ENCODE results near the gene YAE1.
A peak's percentile ranks its signal among the peaks of the same experiment; 100 is the strongest.

YAE1 gene

DNA sequence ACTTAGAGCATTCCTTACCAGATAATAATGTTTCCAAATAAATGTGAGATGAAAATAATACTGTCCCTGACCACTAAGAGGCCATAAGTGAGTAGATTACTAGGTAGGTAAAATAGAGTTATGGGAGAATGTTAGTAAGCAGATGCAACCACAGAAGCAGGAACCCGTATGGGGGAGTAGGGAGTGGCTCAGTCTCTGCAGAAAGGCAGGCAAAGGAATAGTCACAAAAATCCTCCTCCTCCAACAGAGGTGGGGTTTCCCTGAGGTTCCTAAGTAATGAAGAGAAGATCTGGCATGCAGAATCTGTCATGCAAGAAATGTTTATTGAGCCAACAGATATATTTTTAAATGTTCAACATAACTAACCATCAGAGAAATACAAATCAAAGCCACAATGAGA is 9.0 kb upstream of the YAE1 start:
- FAIRE-seq = no peak

DNA sequence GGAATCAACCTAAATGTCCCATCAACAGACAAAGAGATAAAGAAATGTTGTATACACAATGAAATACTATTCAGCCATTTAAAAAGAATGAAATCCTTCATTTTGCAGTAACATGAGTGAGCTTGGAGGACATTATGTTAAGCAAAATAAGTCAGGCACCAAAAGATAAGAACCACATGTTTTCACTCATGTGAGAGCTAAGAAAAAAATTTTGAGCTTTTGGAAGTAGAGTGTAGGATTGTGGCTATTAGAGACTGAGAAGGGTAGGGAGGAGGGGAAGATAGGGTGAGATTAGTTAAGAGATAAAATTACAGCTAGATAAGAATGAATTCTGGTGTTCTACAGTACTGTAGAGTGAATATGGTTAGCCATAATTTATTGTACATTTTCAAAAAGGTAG is 8.3 kb upstream of the YAE1 start:
- no peak for FAIRE-seq

DNA sequence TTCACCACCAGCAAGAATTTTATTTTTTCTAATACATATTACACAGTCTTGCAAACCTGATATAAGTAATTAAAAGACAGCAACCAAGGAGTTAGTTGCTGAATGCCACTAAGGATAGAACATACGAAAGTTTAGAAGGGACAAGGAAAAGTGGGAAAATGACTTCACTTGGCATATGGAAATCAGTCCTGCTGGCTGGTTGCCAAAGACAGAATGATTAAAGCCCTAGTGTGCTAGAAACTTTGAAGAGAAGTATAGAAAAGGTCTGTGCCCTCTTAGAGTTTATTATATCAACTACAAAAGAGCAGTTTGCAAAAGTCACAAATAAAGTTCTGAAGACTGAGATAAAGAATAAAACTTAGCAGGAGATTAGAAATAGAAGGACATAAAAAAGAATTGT is 5.8 kb upstream of the YAE1 start:
- no peak for FAIRE-seq

DNA sequence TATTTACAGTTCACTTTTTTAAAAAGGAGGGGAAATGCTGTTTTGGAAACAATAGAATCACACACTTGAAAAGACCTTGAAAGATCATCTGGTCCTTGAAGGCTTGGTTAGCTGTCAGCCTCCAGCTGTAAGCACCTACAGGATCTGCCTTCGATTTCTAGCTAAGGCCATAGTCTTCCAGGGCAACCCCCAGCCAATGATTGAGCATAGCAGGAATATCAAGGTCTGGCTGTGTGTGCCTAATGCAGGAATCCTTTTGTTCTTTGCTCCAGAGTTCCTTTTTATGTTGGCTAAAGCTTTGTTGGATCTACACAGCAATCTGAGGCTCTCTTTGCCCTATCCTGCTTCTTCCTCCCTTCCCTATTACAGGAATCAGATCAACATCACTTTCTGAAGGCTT is 5.2 kb upstream of the YAE1 start:
- no peak for FAIRE-seq

DNA sequence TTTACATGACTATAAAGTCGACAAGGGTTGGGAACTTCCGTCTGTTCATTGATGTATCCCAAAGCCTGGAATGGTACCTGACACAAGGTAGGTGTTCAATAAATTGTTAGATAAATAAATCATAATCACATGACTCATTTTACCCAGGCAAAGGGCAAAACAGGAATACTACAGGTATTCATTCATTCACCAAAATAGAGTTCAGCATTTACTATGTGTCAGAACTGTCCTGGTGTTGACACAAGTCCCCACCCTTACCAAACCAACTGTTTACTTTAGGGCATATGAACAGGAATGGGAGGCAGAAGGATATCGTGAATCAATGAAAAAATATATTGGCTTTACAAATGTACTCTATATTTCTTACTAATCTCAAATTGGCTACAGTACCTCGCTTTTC is 666 bp upstream of the YAE1 start:
- no peak for FAIRE-seq

DNA sequence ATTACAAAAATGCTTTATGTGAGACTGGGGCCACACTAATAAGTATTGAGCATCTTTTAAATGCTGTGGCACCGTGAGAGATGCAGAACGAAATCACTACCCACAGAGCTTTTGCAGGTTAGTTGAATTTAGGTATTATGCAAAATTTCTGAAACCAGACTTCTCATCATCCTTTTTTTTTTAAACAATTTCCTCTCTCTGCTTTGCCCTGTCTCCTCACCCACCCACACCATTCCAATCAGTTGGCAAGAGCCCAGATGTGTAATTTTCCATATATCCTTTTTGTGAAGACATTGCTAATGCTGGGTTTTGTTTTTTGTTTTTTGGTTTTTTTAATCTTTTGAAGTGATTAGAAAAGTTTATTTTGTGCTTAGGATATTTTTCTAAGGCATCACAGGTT is 1.1 kb downstream of the YAE1 start:
- no peak for FAIRE-seq

DNA sequence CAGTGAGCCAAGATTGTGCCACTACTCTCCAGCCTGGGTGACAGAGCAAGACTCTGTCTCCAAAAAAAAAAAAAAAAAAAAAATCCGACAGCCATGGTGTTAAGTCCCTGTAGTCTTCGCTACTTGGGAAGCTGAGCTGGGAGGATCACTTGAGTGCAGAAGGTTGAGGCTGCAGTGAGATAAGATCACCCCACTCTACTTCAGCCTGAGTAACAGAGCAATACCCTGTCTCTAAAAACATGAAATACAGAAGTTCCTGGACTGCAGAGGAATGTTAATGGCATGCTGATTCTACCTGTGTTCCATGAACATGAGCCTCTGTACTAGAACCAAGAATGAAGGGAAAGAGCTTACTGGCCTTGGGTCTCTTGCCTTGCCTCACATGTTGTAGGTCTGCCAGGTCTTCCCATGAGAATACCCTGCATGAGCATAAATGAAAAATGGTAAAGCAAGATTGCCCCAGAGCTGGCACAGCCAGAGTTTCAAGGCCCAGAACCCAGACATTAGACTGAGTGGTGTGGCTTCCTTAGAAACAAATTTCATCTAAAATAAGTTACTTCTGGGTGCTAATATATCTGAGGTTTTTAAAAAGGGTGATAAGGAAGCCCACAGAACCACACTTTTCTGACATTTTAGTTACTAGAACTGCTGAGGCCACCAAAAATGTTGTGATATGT is 8.6 kb downstream of the YAE1 start:
- no peak for FAIRE-seq

DNA sequence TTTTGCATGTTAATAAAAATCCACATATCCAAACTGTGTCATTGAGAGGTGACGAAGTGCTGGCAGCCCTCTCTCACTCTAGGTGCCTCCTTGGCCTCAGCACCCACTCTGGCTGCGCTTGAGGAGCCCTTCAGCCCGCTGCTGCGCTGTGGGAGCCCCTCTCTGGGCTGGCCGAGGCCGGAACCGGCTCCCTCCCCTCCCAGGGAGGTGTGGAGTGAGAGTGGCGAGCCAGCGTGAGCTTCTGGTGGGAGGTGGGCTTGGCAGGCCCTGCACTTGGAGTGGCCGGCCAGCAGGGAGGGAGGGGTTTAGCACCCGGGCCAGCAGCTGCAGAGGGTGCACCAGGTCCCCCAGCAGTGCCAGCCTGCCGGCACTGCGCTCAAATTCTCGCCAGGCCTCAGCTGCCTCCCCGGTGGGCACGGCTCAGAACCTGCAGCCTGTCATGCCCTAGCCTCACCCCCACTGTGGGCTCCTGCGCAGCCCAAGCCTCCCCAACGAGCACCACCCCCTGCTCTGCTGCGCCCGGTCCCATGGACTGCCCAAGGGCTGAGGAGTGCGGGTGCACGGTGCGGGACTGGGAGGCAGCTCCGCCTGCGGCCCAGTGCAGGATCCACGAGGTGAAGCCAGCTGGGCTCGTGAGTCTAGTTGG is 11.1 kb downstream of the YAE1 start:
- no peak for FAIRE-seq

DNA sequence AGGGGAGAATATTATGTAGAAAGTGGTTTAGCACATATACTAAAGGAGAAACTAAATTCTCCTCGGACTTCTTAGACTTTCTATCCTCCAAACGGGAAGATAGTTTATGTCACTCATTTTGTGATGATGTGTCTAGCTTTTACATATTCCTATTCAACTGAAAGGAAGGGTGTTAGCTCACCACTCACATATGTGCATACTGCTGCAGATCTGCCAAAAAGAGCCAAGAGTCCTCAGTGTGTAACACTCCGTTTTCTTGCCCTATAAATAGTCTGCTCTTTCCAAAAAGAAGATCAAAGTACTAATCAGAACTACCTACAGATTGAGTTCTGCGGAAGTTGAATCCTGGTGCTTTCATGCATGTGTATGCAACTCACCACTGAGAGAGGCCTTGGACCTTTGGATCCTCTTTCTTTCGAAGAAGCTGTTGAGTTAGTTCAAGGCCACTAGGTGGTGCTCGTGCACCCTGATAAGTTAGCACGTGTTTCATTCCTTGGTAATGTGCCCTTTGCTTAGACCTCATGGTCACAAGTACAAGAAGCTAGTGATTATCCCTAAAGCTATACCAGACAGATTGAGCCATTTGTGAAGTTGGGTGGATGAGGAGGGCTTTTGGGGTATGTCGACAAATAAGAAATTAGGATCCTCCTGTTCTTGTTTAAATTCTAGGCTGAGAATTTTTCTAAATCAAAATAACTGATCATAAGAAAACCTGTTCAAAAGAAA is 14.1 kb downstream of the YAE1 start:
- FAIRE-seq = peak; percentile 97

DNA sequence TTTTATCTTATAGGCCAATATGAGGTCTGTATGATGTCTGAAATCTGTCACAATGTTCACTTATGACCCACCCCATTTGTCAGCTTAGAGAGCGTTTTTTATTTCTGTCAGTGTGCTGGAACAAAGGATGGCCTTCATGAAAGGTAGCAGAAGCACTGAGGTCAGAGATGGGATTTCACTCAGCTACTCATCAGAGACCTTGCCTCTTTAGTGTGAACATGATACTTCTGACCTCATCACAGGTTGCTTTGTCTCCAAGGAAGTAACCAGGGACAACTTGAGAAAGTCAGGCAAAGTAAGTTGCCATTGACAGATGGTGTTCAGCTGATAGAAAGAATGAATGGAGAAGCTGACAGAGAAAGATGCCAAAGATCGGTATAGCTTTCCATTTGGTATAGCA is 16.3 kb downstream of the YAE1 start:
- FAIRE-seq = no peak

DNA sequence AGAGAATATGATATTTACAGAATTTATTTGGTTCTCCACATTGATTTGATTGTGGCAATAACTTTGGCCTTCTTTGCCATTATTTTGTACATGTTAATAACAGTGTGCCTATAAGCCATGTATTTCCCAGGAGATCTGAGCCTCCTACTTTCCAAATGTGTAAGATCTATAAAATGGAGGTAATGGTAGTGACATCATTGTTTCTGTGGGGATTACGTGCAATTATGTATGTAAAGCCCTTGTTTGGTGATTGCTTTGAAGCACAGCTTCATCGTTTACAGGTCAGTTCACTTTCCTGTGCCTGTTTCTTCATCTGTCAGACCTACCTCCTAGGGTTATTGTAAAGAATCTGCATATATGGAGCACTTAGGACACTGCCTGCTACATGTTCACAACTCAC is 17.3 kb downstream of the YAE1 start:
- no peak for FAIRE-seq

DNA sequence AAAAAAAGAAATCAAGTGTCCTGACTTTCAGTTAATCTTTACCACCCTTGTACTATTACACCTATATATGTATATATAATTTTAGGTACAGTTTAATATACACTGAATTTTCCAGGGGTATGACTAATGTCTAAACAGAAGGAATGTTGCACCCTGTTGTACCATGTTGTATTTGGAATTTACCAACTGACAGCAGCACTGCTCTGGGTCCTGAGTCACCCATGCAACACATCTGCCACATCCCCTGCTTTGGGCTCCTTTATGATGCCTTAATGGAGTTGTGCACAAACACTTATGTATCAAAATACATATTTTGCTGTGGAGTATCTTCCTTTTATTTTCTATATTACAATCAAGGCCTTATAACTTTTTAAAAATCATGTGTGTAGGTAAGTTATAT is 21.2 kb downstream of the YAE1 start:
- FAIRE-seq = no peak

DNA sequence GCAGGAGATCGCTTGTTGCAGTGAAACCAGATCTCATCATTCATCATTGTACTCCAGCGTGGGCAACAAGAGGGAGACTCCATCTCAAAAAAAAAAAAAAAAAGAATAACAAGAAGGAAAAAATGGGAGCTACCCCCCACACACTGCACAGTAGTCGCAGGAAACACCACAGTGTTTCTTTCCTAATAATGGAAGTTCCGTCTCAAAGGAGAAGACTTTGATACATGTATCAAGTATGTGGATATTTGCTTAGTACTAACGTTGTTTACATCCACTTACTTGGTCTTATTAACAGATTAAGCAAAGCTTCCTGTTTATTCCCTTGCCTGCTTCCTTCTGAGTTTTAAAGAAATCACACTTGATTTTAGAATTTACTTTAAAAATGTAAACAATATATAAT is 22.2 kb downstream of the YAE1 start:
- FAIRE-seq = no peak

DNA sequence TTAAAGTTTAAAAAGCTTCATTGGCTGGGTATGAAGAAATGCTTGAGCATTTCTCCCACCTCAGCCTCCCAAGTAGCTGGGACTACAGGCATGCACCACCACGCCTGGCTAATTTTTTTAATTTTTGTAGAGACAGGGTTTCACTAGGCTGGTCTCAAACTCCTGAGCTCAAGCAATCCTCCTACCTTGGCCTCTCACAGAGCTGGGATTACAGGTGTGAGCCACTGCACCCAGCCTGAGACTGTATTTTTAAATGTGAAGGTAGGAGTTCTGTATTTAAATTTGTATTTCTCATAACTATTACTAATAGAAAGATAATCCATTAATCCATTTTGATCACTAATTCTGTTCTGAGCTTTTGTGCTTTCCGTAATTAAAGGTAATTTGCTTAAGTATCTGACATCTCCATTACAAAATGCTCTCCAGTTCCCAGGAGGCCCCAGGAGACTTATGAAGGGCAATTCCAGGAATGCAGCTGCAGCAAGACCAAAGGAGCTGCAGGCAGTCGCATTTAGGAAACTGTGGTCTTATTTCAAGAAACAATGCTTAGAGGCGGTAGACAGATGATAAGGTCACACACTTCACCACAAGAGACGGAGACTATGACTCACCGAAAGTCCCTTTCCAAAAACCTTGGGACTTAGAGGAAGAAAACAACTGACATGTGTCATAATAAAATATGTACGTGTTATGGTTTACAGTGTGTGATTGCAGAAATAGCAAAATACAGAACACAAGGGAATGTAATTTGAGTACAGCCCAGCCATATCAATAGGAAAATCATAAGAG is 23.3 kb downstream of the YAE1 start:
- no peak for FAIRE-seq

DNA sequence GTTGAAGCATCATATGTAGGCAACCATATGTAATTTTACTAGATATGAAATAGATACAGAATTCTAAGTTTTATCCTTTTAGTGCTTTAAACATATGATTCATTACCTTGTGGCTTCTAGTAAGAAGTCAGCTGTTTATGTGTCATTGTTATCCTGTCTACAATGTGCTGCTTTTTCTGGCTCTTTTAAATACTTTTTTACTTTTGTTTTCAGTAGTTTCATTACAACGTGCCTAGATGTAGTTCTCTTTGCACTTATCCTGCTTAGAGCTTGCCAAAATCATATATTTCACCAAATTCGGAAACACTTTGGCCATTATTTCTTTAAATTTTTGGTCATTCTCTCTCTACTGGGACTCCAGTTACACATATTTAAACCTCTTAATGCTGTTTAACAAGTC is 26.4 kb downstream of the YAE1 start:
- FAIRE-seq = no peak

DNA sequence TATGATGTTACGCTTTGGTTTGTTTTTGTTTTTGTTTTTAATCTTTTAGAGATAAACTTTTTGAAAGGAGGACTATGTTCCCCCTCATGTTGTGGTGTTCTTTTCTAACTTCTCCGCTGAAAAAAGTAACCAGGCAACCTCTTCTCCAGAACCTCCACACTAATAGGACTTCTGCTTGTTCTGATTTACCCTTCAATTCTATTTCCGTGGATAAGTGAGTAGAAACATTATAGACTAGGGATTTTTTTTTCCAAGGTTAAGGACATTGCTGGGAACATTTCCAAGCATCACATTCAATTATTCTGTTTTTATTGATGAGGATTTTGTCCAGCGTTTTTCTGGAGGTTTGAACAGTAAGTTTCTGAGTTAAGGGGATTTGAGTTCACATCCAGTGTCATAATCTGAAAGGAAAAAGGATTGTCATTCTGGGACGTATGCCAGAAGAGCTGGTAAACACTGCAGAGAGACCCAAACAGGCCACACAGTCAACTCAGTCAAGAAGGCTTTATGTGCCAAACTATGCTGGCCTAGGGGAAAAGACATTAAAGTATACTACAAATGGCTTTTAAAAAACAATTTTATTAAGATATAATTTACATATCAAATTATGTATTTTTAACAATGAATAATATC is 28.9 kb downstream of the YAE1 start:
- no peak for FAIRE-seq

DNA sequence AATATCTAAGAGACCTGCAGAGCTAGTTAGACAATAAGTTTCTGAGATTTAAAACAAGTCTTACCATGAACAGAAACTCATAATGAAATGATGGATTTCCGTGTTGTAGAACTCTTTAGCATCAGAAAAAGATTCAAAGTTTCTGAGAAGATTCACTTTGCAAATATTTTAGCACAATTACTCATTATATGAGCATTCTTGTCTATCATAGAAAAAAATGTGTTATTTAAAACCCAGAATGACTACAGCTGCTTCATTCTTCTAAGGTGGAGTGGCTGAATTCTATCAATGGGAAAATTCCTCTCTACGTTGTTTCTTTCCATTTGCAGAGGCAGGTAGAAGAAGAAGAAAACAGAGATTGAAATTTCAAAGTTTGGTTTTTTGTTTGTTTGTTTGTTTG is 36.1 kb downstream of the YAE1 start:
- FAIRE-seq = no peak

DNA sequence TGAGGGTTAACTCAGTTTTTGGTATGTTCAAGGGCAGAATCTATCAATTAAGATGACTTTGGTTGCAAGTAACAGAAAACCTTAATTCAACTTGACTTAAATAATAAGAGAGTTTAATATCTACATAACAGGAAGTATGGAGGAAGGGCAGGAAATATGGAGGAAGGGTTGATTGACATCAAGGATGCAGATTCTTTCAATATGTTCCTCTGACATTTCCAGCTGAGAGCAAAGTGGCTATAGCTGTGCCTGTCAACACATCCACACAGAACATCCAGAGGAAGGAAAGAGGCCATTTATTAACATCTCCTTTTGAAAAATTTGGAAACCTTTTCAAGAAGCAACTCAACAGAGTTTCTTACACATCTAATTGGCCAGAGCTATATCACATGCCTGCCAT is 37.7 kb downstream of the YAE1 start:
- no peak for FAIRE-seq

DNA sequence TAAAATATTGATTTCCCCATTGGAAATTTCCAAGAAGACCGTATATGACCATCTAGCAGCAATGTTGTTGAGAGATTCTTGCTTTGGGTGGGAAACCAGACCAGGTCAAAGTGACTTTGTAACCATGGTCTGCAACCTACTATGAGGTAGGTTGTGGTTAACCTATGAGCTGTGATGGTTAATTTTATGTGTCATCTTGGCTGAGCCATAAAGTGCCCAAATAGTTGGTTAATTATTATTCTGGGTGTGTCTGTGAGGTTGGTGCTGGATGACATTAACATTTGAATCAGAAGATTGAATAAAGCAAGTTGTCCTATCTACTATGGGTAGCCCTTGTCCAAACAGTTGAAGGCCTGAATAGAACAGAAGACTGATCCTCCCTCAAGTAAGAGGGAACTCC is 38.9 kb downstream of the YAE1 start:
- FAIRE-seq = no peak

DNA sequence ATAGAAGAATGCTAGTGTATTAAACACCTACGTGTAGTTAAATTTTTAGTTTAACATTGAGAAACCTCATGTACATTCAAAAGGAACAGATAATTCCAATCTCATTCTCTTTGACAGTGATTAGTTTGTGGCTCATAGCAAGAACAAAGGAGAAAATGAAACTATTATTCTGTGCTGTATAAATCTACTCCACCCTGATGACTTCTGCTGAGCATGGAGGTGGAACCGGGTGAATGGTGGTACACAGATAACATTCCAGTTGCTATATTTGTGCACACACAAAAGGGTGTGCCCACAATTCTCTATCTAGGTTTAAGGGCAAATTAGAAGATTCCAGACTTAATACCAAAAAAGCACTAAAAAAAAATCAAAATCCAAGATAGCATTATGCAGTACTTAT is 40.1 kb downstream of the YAE1 start:
- no peak for FAIRE-seq

DNA sequence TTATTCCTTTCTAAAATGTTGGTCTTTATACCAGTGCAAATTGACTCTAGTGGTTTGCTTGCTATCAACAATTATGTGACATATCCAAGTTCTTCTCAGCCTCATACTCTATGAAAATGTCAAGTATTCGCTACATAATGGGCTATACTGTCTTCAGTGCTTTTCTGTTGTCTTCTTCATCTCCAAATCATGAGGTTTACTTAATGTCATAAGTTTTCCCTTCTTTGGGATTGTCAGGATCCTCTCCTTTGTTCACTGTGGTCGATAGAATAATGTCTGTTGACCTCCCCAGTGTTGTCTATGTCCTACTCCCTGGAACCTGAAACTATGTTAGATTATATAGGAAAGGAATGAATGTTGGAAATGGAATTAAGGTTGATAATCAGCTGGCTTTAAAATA is 40.7 kb downstream of the YAE1 start:
- no peak for FAIRE-seq

DNA sequence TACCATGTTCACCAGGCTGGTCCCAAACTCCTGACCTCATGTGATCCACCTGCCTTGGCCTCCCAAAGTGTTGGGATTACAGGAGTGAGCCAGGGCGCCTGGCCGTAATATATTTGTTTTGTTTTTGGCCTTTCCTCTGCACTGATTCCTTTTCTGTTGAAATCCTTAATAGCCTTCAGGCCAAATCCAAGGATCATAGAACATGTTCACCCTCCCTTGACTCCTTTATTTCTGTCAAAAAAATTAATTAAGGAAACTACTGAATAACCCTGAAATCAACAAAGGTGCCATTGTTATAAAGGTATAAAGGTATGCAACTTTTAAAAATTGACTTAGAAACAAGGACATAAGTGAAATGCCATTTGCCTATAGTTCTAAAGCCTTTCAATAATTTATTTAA is 41.7 kb downstream of the YAE1 start:
- no peak for FAIRE-seq

DNA sequence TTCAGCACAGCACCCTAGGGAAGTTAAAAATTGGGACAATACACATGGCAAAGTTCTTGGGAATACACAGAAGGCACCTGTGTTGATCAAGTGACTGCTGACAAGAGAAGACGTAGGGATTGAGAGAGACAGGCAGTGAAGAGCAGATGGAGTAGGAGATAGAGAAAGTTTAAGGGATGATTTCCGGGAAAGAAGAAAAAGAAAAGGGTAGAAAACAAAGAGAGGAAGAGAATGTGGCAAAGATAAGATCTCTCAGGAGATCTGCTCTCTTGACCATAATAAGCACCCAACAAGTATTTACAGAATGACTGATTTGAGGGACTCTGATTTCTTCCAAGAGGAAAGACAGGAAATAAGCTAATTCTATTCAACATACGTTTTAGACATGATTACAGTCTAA is 42.1 kb downstream of the YAE1 start:
- no peak for FAIRE-seq
